GM12878 (cell line): Measurements from ENCODE around the gene COL9A3.

Experiments used
- CEBPB ChIP-seq, 2 experiments: fragments of 150-350 bp in 1 of 2; IDR thresholded peaks; 2 replicates each; pipeline ENCODE4 v1.6.1; 2012 to 2014; ENCODE audit warnings: low read depth in 2 of 2, low read length in 2 of 2, borderline replicate concordance in 1 of 2, inconsistent platforms in 1 of 2
- EP300 ChIP-seq, 2 experiments: fragments of 150-350 bp in 1 of 2; IDR thresholded peaks; 2 replicates each; pipeline ENCODE4 v1.6.1; 2011 to 2012; ENCODE audit warnings: low read depth in 2 of 2, low read length in 2 of 2, borderline replicate concordance in 1 of 2, improper control_type of control experiment in 1 of 2, inconsistent platforms in 1 of 2; ENCODE audit not compliant: control insufficient read depth in 1 of 2
- ETV6 ChIP-seq, 2 experiments: fragments of 450-650 bp in 1 of 2; IDR thresholded peaks in 1 of 2; conservative IDR thresholded peaks in 1 of 2; 2 replicates each; pipeline ENCODE4 v1.6.1; 2014; ENCODE audit warnings: antibody characterized with exemption in 1 of 2, borderline replicate concordance in 1 of 2, low read depth in 1 of 2, mild to moderate bottlenecking in 1 of 2, moderate library complexity in 1 of 2
- EZH2 ChIP-seq: IDR thresholded peaks from 2 replicates; pipeline ENCODE4 v1.6.1; 2012; ENCODE audit warnings: low read depth, mild to moderate bottlenecking, control low read depth, inconsistent platforms, low read length, borderline replicate concordance; ENCODE audit not compliant: control insufficient read depth
- GABPA ChIP-seq: IDR thresholded peaks from 2 replicates; pipeline ENCODE4 v1.6.1; 2014; ENCODE audit warnings: antibody characterized with exemption, low read depth, mild to moderate bottlenecking, inconsistent platforms
- JUND ChIP-seq: IDR thresholded peaks from 2 replicates; pipeline ENCODE4 v1.6.1; 2012; ENCODE audit warnings: low read depth, mild to moderate bottlenecking, low read length, improper control_type of control experiment, moderate library complexity
- POLR2A ChIP-seq: IDR thresholded peaks from 2 replicates; pipeline ENCODE4 v1.6.1; 2011; ENCODE audit warnings: low read depth, mild to moderate bottlenecking, low read length
- SIN3A ChIP-seq: IDR thresholded peaks from 2 replicates; pipeline ENCODE4 v1.6.1; 2012; ENCODE audit warnings: low read depth, low read length, improper control_type of control experiment
- TF ChIP-seq, protein P1 (sequence below): IDR thresholded peaks from 2 replicates; pipeline ENCODE4 v1.6.1; 2011; ENCODE audit warnings: low read depth, low read length, improper control_type of control experiment, borderline replicate concordance
- TF ChIP-seq, protein P2 (sequence below), 3 experiments: IDR thresholded peaks in 2 of 3; conservative IDR thresholded peaks in 1 of 3; 2 replicates each; pipeline ENCODE4 v1.5.1; 2011; ENCODE audit warnings: low read depth in 3 of 3, low read length in 3 of 3, mild to moderate bottlenecking in 3 of 3, control low read depth in 2 of 3, moderate library complexity in 2 of 3, inconsistent platforms in 1 of 3, mixed read lengths in 1 of 3; ENCODE audit not compliant: control insufficient read depth in 2 of 3, insufficient read depth in 1 of 3; ENCODE audit errors: extremely low read depth in 1 of 3

DNA sequence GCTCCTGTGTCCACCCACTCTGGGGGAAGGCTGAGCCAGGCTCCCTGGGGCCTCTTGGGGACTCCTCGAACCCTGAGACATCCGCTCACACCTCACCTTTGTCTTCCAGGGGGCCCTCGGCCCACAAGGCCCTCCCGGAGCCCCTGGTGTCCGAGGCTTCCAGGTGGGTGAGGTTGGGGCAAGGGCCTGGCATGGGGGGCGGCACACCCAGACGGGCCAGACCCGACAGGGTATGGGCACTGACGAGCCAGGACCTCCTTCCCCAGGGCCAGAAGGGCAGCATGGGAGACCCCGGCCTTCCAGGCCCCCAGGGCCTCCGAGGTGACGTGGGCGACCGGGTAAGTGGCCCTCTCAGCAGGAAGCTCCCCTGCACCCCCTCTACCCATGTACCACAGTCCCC, 13.4 kb downstream of the COL9A3 start:
- TF ChIP-seq, protein P1, sequence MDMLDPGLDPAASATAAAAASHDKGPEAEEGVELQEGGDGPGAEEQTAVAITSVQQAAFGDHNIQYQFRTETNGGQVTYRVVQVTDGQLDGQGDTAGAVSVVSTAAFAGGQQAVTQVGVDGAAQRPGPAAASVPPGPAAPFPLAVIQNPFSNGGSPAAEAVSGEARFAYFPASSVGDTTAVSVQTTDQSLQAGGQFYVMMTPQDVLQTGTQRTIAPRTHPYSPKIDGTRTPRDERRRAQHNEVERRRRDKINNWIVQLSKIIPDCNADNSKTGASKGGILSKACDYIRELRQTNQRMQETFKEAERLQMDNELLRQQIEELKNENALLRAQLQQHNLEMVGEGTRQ = no peak
- TF ChIP-seq JUND (no peak), SIN3A (no peak), EP300 (IDR thresholded peaks at IDR 0.05; ENCODE audit: borderline replicate concordance in 1 of 2, control insufficient read depth in 1 of 2, low read depth in 2 of 2, low read length in 2 of 2) (no peak), GABPA (no peak), CEBPB (IDR thresholded peaks at IDR 0.05; ENCODE audit: borderline replicate concordance in 1 of 2, low read depth in 2 of 2, low read length in 2 of 2) (no peak), ETV6 (conservative IDR thresholded peaks at IDR 0.05 in 1 of 2, IDR thresholded peaks at IDR 0.05 in 1 of 2; ENCODE audit: borderline replicate concordance in 1 of 2, low read depth in 1 of 2) (no peak), EZH2 (no peak), POLR2A (no peak)
- TF ChIP-seq, protein P2, sequence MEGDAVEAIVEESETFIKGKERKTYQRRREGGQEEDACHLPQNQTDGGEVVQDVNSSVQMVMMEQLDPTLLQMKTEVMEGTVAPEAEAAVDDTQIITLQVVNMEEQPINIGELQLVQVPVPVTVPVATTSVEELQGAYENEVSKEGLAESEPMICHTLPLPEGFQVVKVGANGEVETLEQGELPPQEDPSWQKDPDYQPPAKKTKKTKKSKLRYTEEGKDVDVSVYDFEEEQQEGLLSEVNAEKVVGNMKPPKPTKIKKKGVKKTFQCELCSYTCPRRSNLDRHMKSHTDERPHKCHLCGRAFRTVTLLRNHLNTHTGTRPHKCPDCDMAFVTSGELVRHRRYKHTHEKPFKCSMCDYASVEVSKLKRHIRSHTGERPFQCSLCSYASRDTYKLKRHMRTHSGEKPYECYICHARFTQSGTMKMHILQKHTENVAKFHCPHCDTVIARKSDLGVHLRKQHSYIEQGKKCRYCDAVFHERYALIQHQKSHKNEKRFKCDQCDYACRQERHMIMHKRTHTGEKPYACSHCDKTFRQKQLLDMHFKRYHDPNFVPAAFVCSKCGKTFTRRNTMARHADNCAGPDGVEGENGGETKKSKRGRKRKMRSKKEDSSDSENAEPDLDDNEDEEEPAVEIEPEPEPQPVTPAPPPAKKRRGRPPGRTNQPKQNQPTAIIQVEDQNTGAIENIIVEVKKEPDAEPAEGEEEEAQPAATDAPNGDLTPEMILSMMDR (IDR thresholded peaks at IDR 0.05 in 2 of 3, conservative IDR thresholded peaks at IDR 0.05 in 1 of 3; ENCODE audit: control insufficient read depth in 2 of 3, extremely low read depth in 1 of 3, insufficient read depth in 1 of 3, low read depth in 3 of 3, low read length in 3 of 3) = no peak
